Stimulated activated naive CD8-positive, alpha-beta T cell treated with anti-CD3 and anti-CD28 coated beads, Interleukin-15, Interleukin-2, amounts not matched to agents 100 U/mL and 50 U/mL, for 24 hours (primary cell): ENCODE measurements around the gene BEND5.

Source experiments
- ATAC-seq: fragments of 150-1000 bp; cut with Tn5 transposase; one replicate; pipeline ENCODE4 v1.10.0; 2021
- DNase-seq: peaks from one replicate; pipeline ENCODE4 v3.0.0; 2021

The BEND5 gene

GRCh38 chr1:48776393-48777218, at the start of gene BEND5:
Gene BEND5 (minus strand): TSS chr1:48776891. CDS start chr1:48776831, 60 bp downstream.
- peak; percentile 47 for ATAC-seq
- peak; percentile 75 for DNase-seq

- no peak for DNase-seq
- peak; percentile 36 for ATAC-seq
Observed at GRCh38 chr1:48823168-48823567, 46.5 kb upstream of the BEND5 start.

GRCh38 chr1:48820491-48820890, 43.8 kb upstream of the BEND5 start:
- ATAC-seq = no peak
- DNase-seq = no peak

GRCh38 chr1:48817505-48818114, 40.9 kb upstream of the BEND5 start:
- ATAC-seq (peak; percentile 46), DNase-seq (peak; percentile 55)

- ATAC-seq (no peak), DNase-seq (no peak)
Observed at GRCh38 chr1:48810740-48811139, 34.0 kb upstream of the BEND5 start.

- DNase-seq (no peak), ATAC-seq (no peak)
Observed at GRCh38 chr1:48808496-48808895, 31.8 kb upstream of the BEND5 start.

GRCh38 chr1:48807554-48808260, 31.0 kb upstream of the BEND5 start:
- ATAC-seq (no peak), DNase-seq (no peak)

GRCh38 chr1:48803474-48803873, 26.8 kb upstream of the BEND5 start:
- DNase-seq (no peak), ATAC-seq (no peak)

GRCh38 chr1:48794816-48795215, 18.1 kb upstream of the BEND5 start:
- DNase-seq = no peak
- peak; percentile 62 for ATAC-seq

GRCh38 chr1:48793863-48794262, 17.2 kb upstream of the BEND5 start:
- DNase-seq (peak; percentile 14), ATAC-seq (no peak)

GRCh38 chr1:48792961-48793360, 16.3 kb upstream of the BEND5 start:
- DNase-seq = no peak
- ATAC-seq = no peak

GRCh38 chr1:48790397-48790796, 13.7 kb upstream of the BEND5 start:
- peak; percentile 82 for ATAC-seq
- DNase-seq = no peak

- DNase-seq = no peak
- peak; percentile 8 for ATAC-seq
Observed at GRCh38 chr1:48789903-48790302, 13.2 kb upstream of the BEND5 start.

- ATAC-seq = peak; percentile 32
- no peak for DNase-seq
Observed at GRCh38 chr1:48785869-48786268, 9.2 kb upstream of the BEND5 start.

- no peak for ATAC-seq
- no peak for DNase-seq
Observed at GRCh38 chr1:48784301-48784700, 7.6 kb upstream of the BEND5 start.

- DNase-seq = no peak
- no peak for ATAC-seq
Observed at GRCh38 chr1:48777219-48777895, 666 bp upstream of the BEND5 start.

- no peak for DNase-seq
- ATAC-seq = no peak
Observed at GRCh38 chr1:48775831-48776392, 779 bp downstream of the BEND5 start.

GRCh38 chr1:48773133-48773532, 3.6 kb downstream of the BEND5 start:
- DNase-seq (no peak), ATAC-seq (no peak)

- no peak for DNase-seq
- no peak for ATAC-seq
Observed at GRCh38 chr1:48772211-48772610, 4.5 kb downstream of the BEND5 start.

GRCh38 chr1:48771561-48771960, 5.1 kb downstream of the BEND5 start:
- DNase-seq (no peak), ATAC-seq (no peak)

- no peak for DNase-seq
- no peak for ATAC-seq
Observed at GRCh38 chr1:48767975-48768510, 8.6 kb downstream of the BEND5 start.

GRCh38 chr1:48765335-48765734, 11.4 kb downstream of the BEND5 start:
- DNase-seq (no peak), ATAC-seq (no peak)
